Progenitor cell of endocrine pancreas (in vitro differentiated cells): Measurements from ENCODE around the gene CLEC20A. TPM values are rescaled to one million over a fixed set of nuclear protein-coding genes. Genes with fewer than 3 reads are reported as not detected.

Experiments used
- DNase-seq: peaks from one replicate; pipeline ENCODE4 v3.0.0; 2021; ENCODE audit warnings: low spot score; ENCODE audit not compliant: unreplicated experiment
- H3K27ac Mint-ChIP-seq: 2 replicates; pipeline ENCODE4 v1.8.0; 2021; ENCODE audit warnings: mild to moderate bottlenecking, moderate library complexity, mixed read lengths
- H3K27me3 Mint-ChIP-seq: 2 replicates; pipeline ENCODE4 v1.8.0; 2021; ENCODE audit warnings: mixed read lengths
- H3K36me3 Mint-ChIP-seq: 2 replicates; pipeline ENCODE4 v1.8.0; 2022; ENCODE audit warnings: mixed read lengths; ENCODE audit not compliant: insufficient read depth
- H3K4me1 Mint-ChIP-seq: 2 replicates; pipeline ENCODE4 v1.8.0; 2021; ENCODE audit warnings: low read depth, mixed read lengths
- H3K4me3 Mint-ChIP-seq: 2 replicates; pipeline ENCODE4 v1.8.0; 2021; ENCODE audit warnings: low read depth, mild to moderate bottlenecking, moderate library complexity, mixed read lengths
- H3K9me3 Mint-ChIP-seq: 2 replicates; pipeline ENCODE4 v1.8.0; 2021; ENCODE audit warnings: low read depth, mixed read lengths
- CTCF ChIP-seq: fragments of 200-600 bp; sonication (generic); IDR thresholded peaks from one replicate; pipeline ENCODE4 v1.5.0; 2021; ENCODE audit warnings: antibody characterized with exemption, mild to moderate bottlenecking; ENCODE audit not compliant: unreplicated experiment
- total RNA-seq: library from RNA; stranded (reverse); gene quantifications from 2 replicates; pipeline ENCODE4 v1.2.1, GENCODE V29; 2021

CLEC20A gene
- total RNA-seq, 1 donor from 2014 or later = not detected

- Mint-ChIP-seq H3K4me3 (no peak overlapping the region), H3K36me3 (no peaks in the 10 kb centered on the region), H3K27me3 (no peaks in the 10 kb centered on the region), H3K9me3 (no peaks in the 10 kb centered on the region), H3K4me1 (no peaks in the 10 kb centered on the region), H3K27ac (no peak overlapping the region)
- DNase-seq = no peak
- TF ChIP-seq CTCF = no peak
These were observed 32.7 kb upstream of the CLEC20A start for GRCh38 chr1:178529364-178530036.

- no peaks in the 10 kb centered on the region for H3K36me3 Mint-ChIP-seq
- H3K9me3 Mint-ChIP-seq = no peaks in the 10 kb centered on the region
- no peak for DNase-seq
- no peak for TF ChIP-seq CTCF
- H3K27ac Mint-ChIP-seq = no peak overlapping the region
- no peak overlapping the region for H3K4me3 Mint-ChIP-seq
- no peaks in the 10 kb centered on the region for H3K27me3 Mint-ChIP-seq
- no peaks in the 10 kb centered on the region for H3K4me1 Mint-ChIP-seq
These were observed 32.2 kb upstream of the CLEC20A start for GRCh38 chr1:178528953-178529335.

GRCh38 chr1:178528228-178528952 is 31.6 kb upstream of the CLEC20A start:
- no peak overlapping the region for H3K27ac Mint-ChIP-seq
- no peaks in the 10 kb centered on the region for H3K36me3 Mint-ChIP-seq
- H3K4me1 Mint-ChIP-seq = no peaks in the 10 kb centered on the region
- DNase-seq = no peak
- H3K4me3 Mint-ChIP-seq = no peak overlapping the region
- no peaks in the 10 kb centered on the region for H3K9me3 Mint-ChIP-seq
- no peaks in the 10 kb centered on the region for H3K27me3 Mint-ChIP-seq
- no peak for TF ChIP-seq CTCF

GRCh38 chr1:178527117-178527516 is 30.4 kb upstream of the CLEC20A start:
- TF ChIP-seq CTCF = no peak
- Mint-ChIP-seq H3K36me3 (no peaks in the 10 kb centered on the region), H3K4me3 (no peak overlapping the region), H3K9me3 (no peaks in the 10 kb centered on the region), H3K27me3 (no peaks in the 10 kb centered on the region), H3K27ac (no peak overlapping the region), H3K4me1 (no peaks in the 10 kb centered on the region)
- DNase-seq = no peak

- Mint-ChIP-seq H3K36me3 (no peaks in the 10 kb centered on the region), H3K27ac (no peak overlapping the region), H3K9me3 (no peaks in the 10 kb centered on the region), H3K4me1 (no peaks in the 10 kb centered on the region), H3K27me3 (peaks cover 4% of the 10 kb centered on the region), H3K4me3 (no peak overlapping the region)
- TF ChIP-seq CTCF = no peak
- DNase-seq = no peak
These were observed 24.5 kb upstream of the CLEC20A start for GRCh38 chr1:178521241-178521640.
